Neuronal stem cell (in vitro differentiated cells): Measurements from ENCODE around the gene LHX1. TPM values are rescaled to one million over a fixed set of nuclear protein-coding genes. Genes with fewer than 3 reads are reported as not detected.

Source experiments
- DNase-seq: peaks from one replicate; pipeline ENCODE4 v3.0.0-alpha.2; 2013; ENCODE audit warnings: low spot score
- H2AFZ ChIP-seq: one replicate; pipeline ENCODE4 v1.6.1; 2013; ENCODE audit warnings: mild to moderate bottlenecking, low read length, inconsistent platforms
- H2AK5ac ChIP-seq: 2 replicates; pipeline ENCODE4 v1.6.1; 2013; ENCODE audit warnings: low read depth, mild to moderate bottlenecking, inconsistent platforms, low read length, moderate library complexity, mixed read lengths
- H2BK120ac ChIP-seq: 2 replicates; pipeline ENCODE4 v1.6.1; 2013; ENCODE audit warnings: low read depth, mild to moderate bottlenecking, inconsistent platforms, low read length, moderate library complexity, mixed read lengths
- H2BK12ac ChIP-seq: one replicate; pipeline ENCODE4 v1.6.1; 2013; ENCODE audit warnings: low read length, inconsistent platforms
- H2BK15ac ChIP-seq: 2 replicates; pipeline ENCODE4 v1.6.1; 2013; ENCODE audit warnings: mild to moderate bottlenecking, low read length, inconsistent platforms, mixed read lengths
- H2BK5ac ChIP-seq: one replicate; pipeline ENCODE4 v1.6.1; 2013; ENCODE audit warnings: inconsistent platforms, mild to moderate bottlenecking, low read length, moderate library complexity
- H3K14ac ChIP-seq: one replicate; pipeline ENCODE4 v1.6.1; 2013; ENCODE audit warnings: low read length, inconsistent platforms
- H3K18ac ChIP-seq: 2 replicates; pipeline ENCODE4 v1.6.1; 2013; ENCODE audit warnings: low read length, inconsistent platforms
- H3K23ac ChIP-seq: 2 replicates; pipeline ENCODE4 v1.6.1; 2013; ENCODE audit warnings: low read depth, mild to moderate bottlenecking, mixed read lengths, low read length, inconsistent platforms; ENCODE audit not compliant: poor library complexity
- H3K27ac ChIP-seq: replicated peaks from 3 replicates; pipeline ENCODE4 v1.5.1; 2013; ENCODE audit warnings: low read length, inconsistent platforms
- H3K27me3 ChIP-seq, 3 experiments: 2 replicates each; pipeline ENCODE4 v1.6.1; 2013; ENCODE audit warnings: low read length in 3 of 3, mild to moderate bottlenecking in 2 of 3, inconsistent platforms in 1 of 3, low read depth in 1 of 3, mixed read lengths in 1 of 3, moderate library complexity in 1 of 3; ENCODE audit not compliant: control insufficient read depth in 3 of 3, insufficient read depth in 3 of 3
- H3K36me3 ChIP-seq, 2 donors: replicated peaks in 1 of 2; 2 replicates each; pipeline ENCODE4 v1.6.1; 2013; ENCODE audit warnings: low read length in 2 of 2; ENCODE audit not compliant: control insufficient read depth in 2 of 2, insufficient read depth in 2 of 2
- H3K4ac ChIP-seq: 2 replicates; pipeline ENCODE4 v1.6.1; 2013; ENCODE audit warnings: inconsistent platforms, mild to moderate bottlenecking, low read length, moderate library complexity
- H3K4me1 ChIP-seq, 2 donors: 1 replicate in 1 of 2; 2 replicates in 1 of 2; pipeline ENCODE4 v1.6.1; 2013; ENCODE audit warnings: low read length in 2 of 2, low read depth in 1 of 2; ENCODE audit not compliant: control insufficient read depth in 2 of 2, insufficient read depth in 1 of 2
- H3K4me2 ChIP-seq: one replicate; pipeline ENCODE4 v1.6.1; 2013; ENCODE audit warnings: mild to moderate bottlenecking, low read length, inconsistent platforms; ENCODE audit not compliant: insufficient read depth, poor library complexity, severe bottlenecking
- H3K4me3 ChIP-seq, 2 donors: 2 replicates each; pipeline ENCODE4 v1.5.1; 2013; ENCODE audit warnings: low read length in 2 of 2, mild to moderate bottlenecking in 2 of 2, inconsistent platforms in 1 of 2, moderate library complexity in 1 of 2
- H3K79me1 ChIP-seq: one replicate; pipeline ENCODE4 v1.6.1; 2013; ENCODE audit warnings: low read depth, mild to moderate bottlenecking, inconsistent platforms, low read length, moderate library complexity
- H3K9ac ChIP-seq: one replicate; pipeline ENCODE4 v1.6.1; 2013; ENCODE audit warnings: mild to moderate bottlenecking, low read depth, low read length, inconsistent platforms; ENCODE audit not compliant: poor library complexity
- H3K9me3 ChIP-seq, 2 donors: replicated peaks in 1 of 2; 2 replicates each; pipeline versions ENCODE3 to v1.6.1; 2013; ENCODE audit warnings: low read length in 2 of 2, mild to moderate bottlenecking in 2 of 2, inconsistent platforms in 1 of 2, low read depth in 1 of 2, mixed read lengths in 1 of 2, moderate library complexity in 1 of 2; ENCODE audit not compliant: control insufficient read depth in 2 of 2, insufficient read depth in 1 of 2
- H4K8ac ChIP-seq: one replicate; pipeline ENCODE4 v1.6.1; 2013; ENCODE audit warnings: low read depth, mild to moderate bottlenecking, inconsistent platforms, low read length, moderate library complexity
- H4K91ac ChIP-seq: one replicate; pipeline ENCODE4 v1.6.1; 2013; ENCODE audit warnings: low read length, low read depth, mild to moderate bottlenecking, inconsistent platforms; ENCODE audit not compliant: poor library complexity
- small RNA-seq: library from polyadenylated mRNA; stranded (forward); fragments of <200 nt; extraction: miRNeasy Mini kit (QIAGEN cat#:217004); gene quantifications from one replicate; pipeline ENCODE3, GENCODE V24; 2013; ENCODE audit not compliant: insufficient read depth

Gene LHX1

GRCh38 chr17:36993227-36993626 lies 56.0 kb downstream of the LHX1 start:
- Histone ChIP-seq H3K4ac (no peak overlapping the region), H2BK5ac (no peak overlapping the region), H2AK5ac (no peak overlapping the region), H2BK15ac (no peak overlapping the region), H4K91ac (no peak overlapping the region), H3K23ac (no peak overlapping the region), H4K8ac (no peak overlapping the region), H3K4me2 (no peak overlapping the region), H3K18ac (no peak overlapping the region), H2BK12ac (no peak overlapping the region), H3K4me1 (no peaks in the 10 kb centered on the region), H3K9ac (no peak overlapping the region), H2AFZ (no peak overlapping the region), H3K4me3 (no peak overlapping the region), H3K79me1 (no peaks in the 10 kb centered on the region), H3K27me3 (no peaks in the 10 kb centered on the region), H3K36me3 (peaks cover 16 to 95% of the 10 kb centered on the region in 2 donors), H2BK120ac (no peak overlapping the region), H3K14ac (no peak overlapping the region), H3K9me3 (peaks cover 2 to 10% of the 10 kb centered on the region in 2 donors), H3K27ac (no peak overlapping the region)
- no peak for DNase-seq

Small RNAs within 50 kb of the gene (small RNA-seq; reads per million reads assigned to genes)
- not detected for gene AC243773.2
